ENCODE measurements around the gene ZCCHC3. TPM values are rescaled to one million over a fixed set of nuclear protein-coding genes. Genes with fewer than 3 reads are reported as not detected.
A peak's percentile ranks its signal among the peaks of the same experiment; 100 is the strongest.

ZCCHC3 gene
- total and polyA plus RNA-seq, 4 donors = 10.4 to 27.8 (median 13.6) TPM

GRCh38 chr20:313948-314347 lies 16.6 kb downstream of the ZCCHC3 start:
- Histone ChIP-seq H3K4me3 (no peak overlapping the region), H3K36me3 (ENCODE audit: control insufficient read depth in 4 of 4, insufficient read depth in 4 of 4, low read length in 4 of 4) (peaks cover 0 to 2% (median under 1%) of the 10 kb centered on the region in 4 donors), H3K9me3 (ENCODE audit: control insufficient read depth in 4 of 4, insufficient read depth in 3 of 4, low read length in 3 of 4) (no peaks in the 10 kb centered on the region), H3K27me3 (ENCODE audit: control insufficient read depth in 3 of 3, insufficient read depth in 3 of 3, low read length in 2 of 3) (no peaks in the 10 kb centered on the region), H3K4me1 (ENCODE audit: control insufficient read depth in 5 of 5, insufficient read depth in 5 of 5, low read length in 5 of 5) (peaks cover 0 to 24% (median 5%) of the 10 kb centered on the region in 5 donors), H3K9ac (ENCODE audit: insufficient read depth in 1 of 2, low read length in 2 of 2) (no peak overlapping the region), H3K27ac (ENCODE audit: low read depth in 1 of 2, low read length in 1 of 2) (no peak overlapping the region)
- no peak for DNase-seq
- ATAC-seq (ENCODE audit: insufficient read depth, low FRiP score) = no peak
- TF ChIP-seq CTCF (IDR thresholded peaks at IDR 0.05; ENCODE audit: control extremely low read depth, extremely low read depth) = no peak

GRCh38 chr20:316316-317068 lies 19.1 kb downstream of the ZCCHC3 start:
- DNase-seq = no peak
- no peak for ATAC-seq (ENCODE audit: insufficient read depth, low FRiP score)
- no peak overlapping the region for H3K9ac ChIP-seq (ENCODE audit: insufficient read depth in 1 of 2, low read length in 2 of 2)
- WGBS, 2 donors = 96 to 97% methylated on average over 2 of the region's 2 CpGs
- H3K27me3 ChIP-seq (ENCODE audit: control insufficient read depth in 3 of 3, insufficient read depth in 3 of 3, low read length in 2 of 3) = no peaks in the 10 kb centered on the region
- no peak overlapping the region for H3K4me3 ChIP-seq
- H3K27ac ChIP-seq (ENCODE audit: low read depth in 1 of 2, low read length in 1 of 2) = no peak overlapping the region
- peaks cover 0 to 5% (median 2%) of the 10 kb centered on the region in 4 donors for H3K36me3 ChIP-seq (ENCODE audit: control insufficient read depth in 4 of 4, insufficient read depth in 4 of 4, low read length in 4 of 4)
- no peak for TF ChIP-seq CTCF (IDR thresholded peaks at IDR 0.05; ENCODE audit: control extremely low read depth, extremely low read depth)
- H3K4me1 ChIP-seq (ENCODE audit: control insufficient read depth in 5 of 5, insufficient read depth in 5 of 5, low read length in 5 of 5) = peaks cover 0 to 10% (median 0%) of the 10 kb centered on the region in 5 donors
- no peaks in the 10 kb centered on the region for H3K9me3 ChIP-seq (ENCODE audit: control insufficient read depth in 4 of 4, insufficient read depth in 3 of 4, low read length in 3 of 4)

GRCh38 chr20:324177-325044 lies 27.0 kb downstream of the ZCCHC3 start:
- no peaks in the 10 kb centered on the region for H3K9me3 ChIP-seq (ENCODE audit: control insufficient read depth in 4 of 4, insufficient read depth in 3 of 4, low read length in 3 of 4)
- TF ChIP-seq CTCF (IDR thresholded peaks at IDR 0.05; ENCODE audit: control extremely low read depth, extremely low read depth) = no peak
- DNase-seq (peak; percentile 90 to 92 (median 91)), ATAC-seq (ENCODE audit: insufficient read depth, low FRiP score) (peak; percentile 75)
- H3K4me1 ChIP-seq (ENCODE audit: control insufficient read depth in 5 of 5, insufficient read depth in 5 of 5, low read length in 5 of 5) = peaks cover 0 to 21% (median 3%) of the 10 kb centered on the region in 5 donors
- 0 to 1% methylated on average over 68 to 69 of the region's 69 CpGs for WGBS, 2 donors
- peaks cover 0 to 17% (median 5%) of the 10 kb centered on the region in 4 donors for H3K36me3 ChIP-seq (ENCODE audit: control insufficient read depth in 4 of 4, insufficient read depth in 4 of 4, low read length in 4 of 4)
- H3K4me3 ChIP-seq = peak overlapping the region; percentile 47
- H3K9ac ChIP-seq (ENCODE audit: insufficient read depth in 1 of 2, low read length in 2 of 2) = peak overlapping the region; percentile 73 to 92
- H3K27ac ChIP-seq (ENCODE audit: low read depth in 1 of 2, low read length in 1 of 2) = peak overlapping the region; percentile 87 to 94
- no peaks in the 10 kb centered on the region for H3K27me3 ChIP-seq (ENCODE audit: control insufficient read depth in 3 of 3, insufficient read depth in 3 of 3, low read length in 2 of 3)
